Cardiac muscle cell (in vitro differentiated cells and primary cell): ENCODE results near the gene DENND2D. TPM values are rescaled to one million over a fixed set of nuclear protein-coding genes. Genes with fewer than 3 reads are reported as not detected.

Experiments
- DNase-seq, 2 donors: peaks; one replicate each; pipeline versions ENCODE4 v3.0.0 to v3.0.0-alpha.2; 2010 to 2017; ENCODE audit warnings: low read depth in 1 of 2, low spot score in 1 of 2
- H3K27ac ChIP-seq: fragments of 200-600 bp; sonication (generic); 2 replicates; pipeline ENCODE4 v1.5.1; 2016
- H3K27me3 ChIP-seq: fragments of 200-600 bp; sonication (generic); 2 replicates; pipeline ENCODE4 v1.6.0; 2016; ENCODE audit warnings: control low read depth
- H3K36me3 ChIP-seq: fragments of 200-600 bp; sonication (generic); 2 replicates; pipeline ENCODE4 v1.5.1; 2016; ENCODE audit warnings: control low read depth
- H3K4me1 ChIP-seq: fragments of 200-600 bp; sonication (generic); 2 replicates; pipeline ENCODE4 v1.8.1; 2017; ENCODE audit warnings: low read depth, mild to moderate bottlenecking, mixed run types
- H3K4me3 ChIP-seq: fragments of 200-600 bp; sonication (generic); 2 replicates; pipeline ENCODE4 v1.5.1; 2016; ENCODE audit warnings: mild to moderate bottlenecking
- H3K9me3 ChIP-seq: fragments of 200-600 bp; sonication (generic); 2 replicates; pipeline ENCODE4 v1.5.1; 2017; ENCODE audit warnings: low read depth, mild to moderate bottlenecking, control low read depth
- polyA plus RNA-seq: library from polyadenylated mRNA; unstranded; fragments of >200 nt; fragmentation: Nextera tagmentation; extraction: Ambion mirVana; gene quantifications from 2 replicates; pipeline ENCODE4 v1.2.1, GENCODE V29; 2016
- total RNA-seq: library from RNA; depleted of rRNA; stranded (reverse); fragments of >200 nt; gene quantifications from 2 replicates; pipeline ENCODE4 v1.2.3, GENCODE V29; 2016
- TF ChIP-seq, protein P1 (sequence below): IDR thresholded peaks from 2 replicates; pipeline ENCODE4 v1.5.1; 2012; ENCODE audit warnings: low read depth, mild to moderate bottlenecking, low read length

Gene DENND2D
- total and polyA plus RNA-seq, 2 experiments from 2014 or later, result 0.37 to 1.1 TPM

DNA sequence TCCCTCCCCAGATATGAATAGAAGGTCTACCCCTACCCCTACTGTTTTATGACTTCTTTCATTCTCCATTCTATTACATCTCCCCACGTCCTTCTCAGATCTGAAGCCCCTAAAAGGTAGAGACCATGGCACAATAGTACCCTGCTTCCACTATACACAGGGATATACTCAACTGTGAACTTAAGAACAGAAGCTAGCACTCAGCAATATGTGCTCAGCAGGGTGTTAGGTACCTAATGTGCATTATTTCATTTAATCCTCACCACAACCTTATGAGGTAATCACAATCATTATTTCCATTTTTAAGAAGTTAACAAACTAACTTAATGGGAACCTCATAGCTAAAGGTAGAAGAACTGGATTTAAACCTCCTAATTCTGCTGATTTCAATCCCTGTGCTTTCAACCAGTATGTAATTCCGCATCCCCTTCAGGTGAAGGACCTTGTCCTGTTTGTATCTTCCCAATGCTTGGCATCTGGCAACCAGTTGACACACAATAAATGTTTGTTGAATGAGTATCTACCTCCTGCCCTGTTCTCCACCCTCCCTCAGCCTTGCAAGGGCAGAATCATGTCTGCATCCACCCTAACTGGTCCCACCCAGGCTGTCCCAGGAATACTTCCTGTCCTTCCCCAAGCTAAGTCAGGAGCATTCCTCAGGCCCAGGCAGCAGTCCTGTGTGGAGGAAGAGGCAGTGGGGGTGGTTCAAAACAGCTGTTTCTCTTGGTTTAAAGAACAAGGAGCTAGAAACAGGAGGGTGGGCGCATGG, 6.5 kb downstream of the DENND2D start:
- no peaks in the 10 kb centered on the region for H3K27me3 ChIP-seq
- no peaks in the 10 kb centered on the region for H3K36me3 ChIP-seq
- H3K4me3 ChIP-seq, result no peak overlapping the region
- DNase-seq, result no peak
- TF ChIP-seq, protein P1, sequence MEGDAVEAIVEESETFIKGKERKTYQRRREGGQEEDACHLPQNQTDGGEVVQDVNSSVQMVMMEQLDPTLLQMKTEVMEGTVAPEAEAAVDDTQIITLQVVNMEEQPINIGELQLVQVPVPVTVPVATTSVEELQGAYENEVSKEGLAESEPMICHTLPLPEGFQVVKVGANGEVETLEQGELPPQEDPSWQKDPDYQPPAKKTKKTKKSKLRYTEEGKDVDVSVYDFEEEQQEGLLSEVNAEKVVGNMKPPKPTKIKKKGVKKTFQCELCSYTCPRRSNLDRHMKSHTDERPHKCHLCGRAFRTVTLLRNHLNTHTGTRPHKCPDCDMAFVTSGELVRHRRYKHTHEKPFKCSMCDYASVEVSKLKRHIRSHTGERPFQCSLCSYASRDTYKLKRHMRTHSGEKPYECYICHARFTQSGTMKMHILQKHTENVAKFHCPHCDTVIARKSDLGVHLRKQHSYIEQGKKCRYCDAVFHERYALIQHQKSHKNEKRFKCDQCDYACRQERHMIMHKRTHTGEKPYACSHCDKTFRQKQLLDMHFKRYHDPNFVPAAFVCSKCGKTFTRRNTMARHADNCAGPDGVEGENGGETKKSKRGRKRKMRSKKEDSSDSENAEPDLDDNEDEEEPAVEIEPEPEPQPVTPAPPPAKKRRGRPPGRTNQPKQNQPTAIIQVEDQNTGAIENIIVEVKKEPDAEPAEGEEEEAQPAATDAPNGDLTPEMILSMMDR, result no peak
- H3K4me1 ChIP-seq, result no peaks in the 10 kb centered on the region
- H3K9me3 ChIP-seq, result no peaks in the 10 kb centered on the region
- H3K27ac ChIP-seq, result no peak overlapping the region

DNA sequence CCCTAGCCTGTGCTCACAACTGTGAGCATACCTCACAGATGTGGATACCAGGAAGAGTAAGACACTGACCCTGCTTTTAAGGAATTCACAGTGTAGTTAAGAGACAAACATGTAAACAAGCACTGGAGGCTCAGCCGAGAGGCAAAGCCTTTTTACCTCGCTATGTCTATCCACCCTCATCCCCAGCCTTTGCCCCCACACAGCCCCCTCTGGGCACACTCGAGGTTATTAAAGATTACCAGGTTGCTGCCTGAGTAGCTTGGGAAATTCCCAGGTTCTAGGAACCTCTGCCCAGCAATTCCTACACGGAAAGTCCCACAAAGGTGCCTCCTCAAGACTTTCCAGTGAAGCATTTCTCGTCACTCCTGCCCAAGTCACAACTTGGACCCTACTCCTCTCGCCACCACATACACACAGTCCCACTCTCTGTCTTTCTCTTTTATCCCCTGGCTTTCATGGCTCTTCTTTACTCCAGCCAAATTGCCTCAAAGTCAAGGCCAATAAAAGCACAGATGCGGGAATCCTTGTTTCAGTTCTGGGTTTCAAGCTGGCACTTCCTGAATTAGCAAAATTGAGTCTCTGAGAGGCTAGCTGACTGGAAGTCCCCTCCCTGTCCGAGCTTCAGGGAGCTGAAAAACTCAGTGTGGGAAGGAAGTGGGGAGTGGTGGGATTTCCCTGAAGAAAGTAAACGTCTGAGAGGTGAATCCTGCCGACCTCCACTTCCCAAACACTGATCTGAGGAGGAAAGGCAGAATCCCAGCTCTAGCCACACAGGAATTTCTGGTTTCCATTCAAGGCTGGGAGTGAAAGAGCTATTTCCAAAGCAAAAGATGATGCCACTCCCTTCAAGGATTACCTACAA, 7.6 kb downstream of the DENND2D start:
- Histone ChIP-seq H3K9me3 (no peaks in the 10 kb centered on the region), H3K27me3 (no peaks in the 10 kb centered on the region), H3K4me3 (no peak overlapping the region), H3K4me1 (no peaks in the 10 kb centered on the region), H3K36me3 (peaks cover 2% of the 10 kb centered on the region), H3K27ac (no peak overlapping the region)
- DNase-seq, result peak in 1 of 2 donors; percentile 27
- TF ChIP-seq, protein P1, result no peak

DNA sequence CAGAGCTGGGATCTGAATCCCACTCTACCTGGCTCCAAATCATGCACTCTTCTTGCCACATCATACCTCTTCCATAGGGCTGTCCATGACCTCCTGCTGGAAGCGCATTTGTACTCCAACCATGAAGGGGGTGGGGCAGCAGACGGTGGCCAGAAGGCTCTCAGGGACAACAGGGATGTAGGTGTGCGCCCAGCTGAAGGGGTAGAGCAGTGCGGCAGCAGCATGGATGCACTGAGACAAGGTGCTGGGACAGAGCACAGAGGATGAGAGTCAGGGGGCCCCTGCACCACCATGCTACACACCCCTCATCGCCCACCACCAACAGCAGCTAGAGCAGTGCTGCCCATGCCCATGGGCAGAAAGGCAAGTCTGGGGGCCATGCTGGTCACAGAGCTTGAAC, 8.4 kb downstream of the DENND2D start:
- no peaks in the 10 kb centered on the region for H3K4me1 ChIP-seq
- H3K36me3 ChIP-seq, result peaks cover 2% of the 10 kb centered on the region
- TF ChIP-seq, protein P1, result no peak
- H3K27me3 ChIP-seq, result no peaks in the 10 kb centered on the region
- DNase-seq, result no peak
- no peak overlapping the region for H3K4me3 ChIP-seq
- H3K9me3 ChIP-seq, result no peaks in the 10 kb centered on the region
- H3K27ac ChIP-seq, result no peak overlapping the region

DNA sequence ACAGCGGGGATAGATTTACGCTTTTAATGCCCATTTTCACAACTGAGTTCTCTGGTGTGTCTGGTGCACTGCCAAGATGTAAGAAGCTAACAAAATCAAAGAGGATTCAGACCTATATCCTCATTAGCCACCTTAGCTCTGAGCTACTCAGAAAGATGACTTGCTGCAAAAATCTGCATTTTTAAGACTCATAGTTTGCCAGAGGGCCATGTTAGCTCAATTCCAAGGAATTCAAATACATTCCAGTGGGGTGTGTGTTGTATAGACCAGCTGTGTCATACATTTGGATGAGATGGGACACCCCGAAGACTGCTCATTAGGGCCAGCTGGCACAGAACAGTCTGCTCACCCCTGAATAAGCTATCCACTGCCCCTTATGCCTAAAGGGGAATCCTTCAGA, 8.9 kb downstream of the DENND2D start:
- Histone ChIP-seq H3K27ac (no peak overlapping the region), H3K9me3 (no peaks in the 10 kb centered on the region), H3K27me3 (no peaks in the 10 kb centered on the region), H3K4me3 (no peak overlapping the region), H3K36me3 (peaks cover 3% of the 10 kb centered on the region), H3K4me1 (no peaks in the 10 kb centered on the region)
- TF ChIP-seq, protein P1, result no peak
- peak in 1 of 2 donors; percentile 62 for DNase-seq

DNA sequence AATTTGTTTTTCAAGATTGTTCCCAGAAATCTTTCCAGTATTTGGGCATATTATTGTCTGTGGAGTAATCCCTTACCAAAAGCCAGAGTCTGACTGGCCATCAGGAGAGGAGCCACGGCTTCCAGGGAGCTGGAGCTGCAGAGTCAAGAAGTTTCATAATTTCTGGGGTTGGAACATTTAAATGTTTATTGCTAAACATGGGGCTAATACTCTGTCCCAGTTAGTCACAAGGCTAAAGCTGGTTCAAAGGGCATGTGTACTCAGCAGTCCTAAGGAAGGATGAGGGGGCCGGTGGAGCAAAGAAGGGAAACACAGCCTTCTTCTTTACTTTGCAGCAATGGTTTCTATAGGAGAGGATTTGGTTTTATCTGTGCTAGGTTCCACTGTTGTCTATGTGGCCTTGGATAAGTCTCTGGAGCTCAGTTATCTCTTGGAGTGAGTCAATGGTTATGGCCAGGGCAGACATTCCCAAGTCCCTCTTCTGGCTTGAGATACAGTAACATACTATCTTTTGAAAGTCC, 9.5 kb downstream of the DENND2D start:
- peak in 1 of 2 donors; percentile 89 for DNase-seq
- TF ChIP-seq, protein P1, result no peak
- Histone ChIP-seq H3K9me3 (no peaks in the 10 kb centered on the region), H3K36me3 (peaks cover 7% of the 10 kb centered on the region), H3K27ac (no peak overlapping the region), H3K4me1 (no peaks in the 10 kb centered on the region), H3K4me3 (no peak overlapping the region), H3K27me3 (no peaks in the 10 kb centered on the region)
